Mucosa of descending colon (tissue), 3 donors: Measurements from ENCODE around the gene EPB41L4B. TPM values are rescaled to one million over a fixed set of nuclear protein-coding genes. Genes with fewer than 3 reads are reported as not detected.

Experiments used
- ATAC-seq: fragments of 200-7000 bp; cut with Tn5 transposase; one replicate; pipeline ENCODE4 v1.9.1; 2020; ENCODE audit warnings: mild to moderate bottlenecking, moderate library complexity
- DNase-seq, 3 donors: peaks; one replicate each; pipeline ENCODE4 v3.0.0-alpha.2; 2020
- H3K36me3 ChIP-seq: fragments of 200-600 bp; one replicate; pipeline ENCODE4 v1.8.0; 2021; ENCODE audit warnings: low read depth, mild to moderate bottlenecking
- H3K4me1 ChIP-seq: fragments of 200-600 bp; one replicate; pipeline ENCODE4 v1.8.0; 2021; ENCODE audit warnings: low read depth, mild to moderate bottlenecking
- H3K4me3 ChIP-seq: fragments of 200-600 bp; one replicate; pipeline ENCODE4 v1.8.0; 2021; ENCODE audit warnings: mild to moderate bottlenecking
- H3K9me3 ChIP-seq: fragments of 200-600 bp; one replicate; pipeline ENCODE4 v1.8.0; 2021; ENCODE audit warnings: mild to moderate bottlenecking
- intact Hi-C, 2 donors: fragments of 100-400 bp; cut with DNase I in 1 of 2; cut with micrococcal nuclease in 1 of 2; formaldehyde crosslinking; loops; one replicate each; pipeline versions ENCODE4 v1.11.0 to v1.11.1; 2022; cut with DNase I, micrococcal nuclease
- total RNA-seq, 3 donors: library from RNA; stranded (reverse); fragmentation: NEBNext Ultra II Directional in 2 of 3; extraction: Animal tissue kit (Norgen Biotek cat#: 25700) in 2 of 3; gene quantifications; one replicate each; pipeline versions ENCODE4 v1.2.1 to v1.2.4, GENCODE V29; 2021 to 2023
- TF ChIP-seq, protein P1 (sequence below): fragments of 200-600 bp; IDR thresholded peaks from one replicate; pipeline ENCODE4 v1.8.0; 2022; ENCODE audit warnings: antibody characterized with exemption, mild to moderate bottlenecking
- donor health status: DM: no; HTN: no; CAD: no; lungs with moderate emphysema.
- donor health status: DM: no; HTN: no; CAD: no.
- donor health status: DM: no; HTN: yes; CAD: no.

The EPB41L4B gene
- total RNA-seq, 3 donors from 2014 or later = 56.3 to 163 (median 122) TPM

DNA sequence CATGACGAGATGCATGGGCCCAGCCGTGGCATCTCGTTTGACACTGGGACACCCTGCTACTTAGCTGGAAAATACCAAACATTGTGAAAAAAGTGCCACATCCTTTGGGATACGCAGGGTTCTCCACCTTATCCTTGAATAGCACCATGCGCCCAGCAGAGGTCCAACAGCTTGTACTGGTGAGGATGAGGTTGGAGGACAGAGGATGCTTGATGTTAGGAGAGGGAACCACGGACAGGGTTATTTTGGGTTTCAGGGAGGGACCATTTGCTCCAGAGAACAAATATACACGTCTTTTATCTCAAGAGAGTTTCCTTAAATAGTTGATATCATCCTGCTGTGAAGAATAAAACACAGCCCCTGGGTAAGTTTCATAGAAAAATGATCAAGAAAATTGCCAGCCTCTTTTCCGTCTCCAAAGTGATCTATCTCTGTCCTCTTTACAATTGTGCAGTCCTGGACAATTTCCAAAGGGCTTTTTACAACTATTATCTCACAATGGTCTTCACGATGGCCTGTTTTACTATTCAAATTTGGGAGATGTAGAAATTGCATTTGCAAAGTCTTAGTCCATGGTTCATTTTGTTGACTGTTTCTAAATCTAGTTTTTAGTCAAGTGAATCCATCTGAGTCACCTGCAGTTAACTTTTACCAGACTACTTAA, 133.9 kb downstream of the EPB41L4B start:
- DNase-seq (no peak), ATAC-seq (no peak)
- TF ChIP-seq, protein P1, sequence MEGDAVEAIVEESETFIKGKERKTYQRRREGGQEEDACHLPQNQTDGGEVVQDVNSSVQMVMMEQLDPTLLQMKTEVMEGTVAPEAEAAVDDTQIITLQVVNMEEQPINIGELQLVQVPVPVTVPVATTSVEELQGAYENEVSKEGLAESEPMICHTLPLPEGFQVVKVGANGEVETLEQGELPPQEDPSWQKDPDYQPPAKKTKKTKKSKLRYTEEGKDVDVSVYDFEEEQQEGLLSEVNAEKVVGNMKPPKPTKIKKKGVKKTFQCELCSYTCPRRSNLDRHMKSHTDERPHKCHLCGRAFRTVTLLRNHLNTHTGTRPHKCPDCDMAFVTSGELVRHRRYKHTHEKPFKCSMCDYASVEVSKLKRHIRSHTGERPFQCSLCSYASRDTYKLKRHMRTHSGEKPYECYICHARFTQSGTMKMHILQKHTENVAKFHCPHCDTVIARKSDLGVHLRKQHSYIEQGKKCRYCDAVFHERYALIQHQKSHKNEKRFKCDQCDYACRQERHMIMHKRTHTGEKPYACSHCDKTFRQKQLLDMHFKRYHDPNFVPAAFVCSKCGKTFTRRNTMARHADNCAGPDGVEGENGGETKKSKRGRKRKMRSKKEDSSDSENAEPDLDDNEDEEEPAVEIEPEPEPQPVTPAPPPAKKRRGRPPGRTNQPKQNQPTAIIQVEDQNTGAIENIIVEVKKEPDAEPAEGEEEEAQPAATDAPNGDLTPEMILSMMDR = no peak
- Histone ChIP-seq H3K4me3 (no peak overlapping the region), H3K36me3 (no peaks in the 10 kb centered on the region), H3K9me3 (no peaks in the 10 kb centered on the region), H3K4me1 (no peaks in the 10 kb centered on the region)
- intact Hi-C loops = loop anchor here in 1 of 2 donors (10.0 kb wide), 1 partner anchor 148 kb away; no protein-coding TSS in a partner anchor

DNA sequence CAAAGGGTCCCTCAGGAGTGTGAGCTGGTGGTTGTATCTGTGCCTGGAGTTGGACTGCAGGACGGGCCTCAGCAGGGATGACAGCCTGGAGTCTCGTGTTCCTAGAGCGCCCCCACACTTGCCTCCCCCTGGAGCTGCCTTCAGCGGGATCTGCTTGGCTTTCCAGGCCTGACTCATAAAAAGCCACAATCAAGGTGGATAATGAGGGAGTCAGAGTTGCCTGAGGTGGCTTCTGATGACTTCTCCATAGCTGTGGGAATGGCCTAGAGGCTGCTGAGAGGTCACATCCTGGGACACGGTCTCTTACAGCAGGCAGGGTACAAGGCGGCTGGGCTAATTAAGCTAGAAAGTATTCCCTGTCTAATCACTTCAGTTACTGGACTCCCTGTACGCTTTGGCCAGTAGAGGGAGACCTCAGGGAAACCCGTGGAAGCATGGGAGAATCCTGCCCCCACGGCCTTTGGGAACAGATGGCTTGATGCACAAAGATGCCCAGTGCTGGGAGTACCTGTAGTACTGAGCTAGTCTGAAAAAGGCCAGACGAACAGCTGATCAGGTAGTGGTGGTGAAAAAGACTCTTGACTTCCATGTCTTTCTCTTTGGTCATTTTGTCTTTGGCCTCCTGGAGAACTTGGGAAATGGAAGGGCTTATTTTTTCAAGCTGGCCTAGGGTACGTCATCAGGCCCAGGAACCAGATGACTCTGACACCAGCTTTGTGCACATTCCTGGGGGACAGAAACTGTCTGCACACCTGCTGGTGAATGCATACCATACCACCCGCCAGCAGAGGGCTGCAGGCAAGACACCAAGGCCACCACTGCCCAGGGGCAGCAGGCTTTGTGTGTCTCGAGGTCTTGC, 137.7 kb downstream of the EPB41L4B start:
- intact Hi-C loops = loop anchor here in 1 of 2 donors (10.0 kb wide), 1 partner anchor 152 kb away; no protein-coding TSS in a partner anchor
- Histone ChIP-seq H3K9me3 (no peaks in the 10 kb centered on the region), H3K36me3 (no peaks in the 10 kb centered on the region), H3K4me3 (no peak overlapping the region), H3K4me1 (no peaks in the 10 kb centered on the region)
- TF ChIP-seq, protein P1 = peak; percentile 10
- ATAC-seq (peak; percentile 86), DNase-seq (peak in 2 of 3 donors; percentile 55 to 63)

DNA sequence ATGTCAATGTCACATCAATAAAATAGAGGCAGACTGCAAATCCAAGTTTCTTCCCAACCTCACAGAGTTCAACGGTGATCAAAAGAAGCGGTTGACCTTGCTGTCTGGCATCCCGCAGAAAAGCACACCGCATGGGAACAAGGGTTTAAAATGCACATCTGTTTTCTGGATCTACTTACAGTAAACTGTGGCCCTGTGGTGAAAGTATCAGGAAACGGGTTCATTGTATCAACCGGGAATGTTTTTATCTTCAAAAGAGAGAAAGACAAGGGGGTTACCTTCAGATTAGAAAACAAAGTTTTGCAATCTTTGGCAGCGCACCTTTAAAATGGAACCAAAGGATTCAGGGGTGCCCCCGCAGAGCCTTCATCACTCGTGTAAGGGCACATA, 138.3 kb downstream of the EPB41L4B start:
- TF ChIP-seq, protein P1 = no peak
- Histone ChIP-seq H3K4me1 (no peaks in the 10 kb centered on the region), H3K9me3 (no peaks in the 10 kb centered on the region), H3K36me3 (no peaks in the 10 kb centered on the region), H3K4me3 (no peak overlapping the region)
- ATAC-seq = no peak
- intact Hi-C loops = loop anchor here in 1 of 2 donors (10.0 kb wide), 1 partner anchor 152 kb away; no protein-coding TSS in a partner anchor
- no peak for DNase-seq

DNA sequence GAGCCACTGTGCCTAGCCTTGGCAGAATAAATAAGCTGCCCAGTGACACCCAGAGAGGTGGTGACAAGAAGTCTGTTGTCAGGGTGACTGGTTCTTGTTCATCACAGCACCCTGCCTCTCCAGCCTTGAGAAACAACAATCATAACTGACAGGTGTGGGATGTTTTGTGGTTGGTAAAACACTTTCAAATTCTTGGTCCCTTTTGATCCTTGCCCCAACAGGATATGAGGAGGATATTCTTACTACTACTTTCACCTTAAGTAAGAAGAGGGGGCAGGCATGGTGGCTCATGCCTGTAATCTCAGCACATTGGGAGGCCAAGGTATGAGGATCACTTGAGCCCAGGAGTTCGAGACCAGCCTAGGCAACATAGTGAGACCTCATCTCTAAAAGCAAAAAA, 139.6 kb downstream of the EPB41L4B start:
- no peak for DNase-seq
- ATAC-seq = no peak
- Histone ChIP-seq H3K4me1 (no peaks in the 10 kb centered on the region), H3K36me3 (no peaks in the 10 kb centered on the region), H3K9me3 (no peaks in the 10 kb centered on the region), H3K4me3 (no peak overlapping the region)
- intact Hi-C loops = loop anchor here in 1 of 2 donors (10.0 kb wide), 1 partner anchor 154 kb away; no protein-coding TSS in a partner anchor
- TF ChIP-seq, protein P1 = no peak

DNA sequence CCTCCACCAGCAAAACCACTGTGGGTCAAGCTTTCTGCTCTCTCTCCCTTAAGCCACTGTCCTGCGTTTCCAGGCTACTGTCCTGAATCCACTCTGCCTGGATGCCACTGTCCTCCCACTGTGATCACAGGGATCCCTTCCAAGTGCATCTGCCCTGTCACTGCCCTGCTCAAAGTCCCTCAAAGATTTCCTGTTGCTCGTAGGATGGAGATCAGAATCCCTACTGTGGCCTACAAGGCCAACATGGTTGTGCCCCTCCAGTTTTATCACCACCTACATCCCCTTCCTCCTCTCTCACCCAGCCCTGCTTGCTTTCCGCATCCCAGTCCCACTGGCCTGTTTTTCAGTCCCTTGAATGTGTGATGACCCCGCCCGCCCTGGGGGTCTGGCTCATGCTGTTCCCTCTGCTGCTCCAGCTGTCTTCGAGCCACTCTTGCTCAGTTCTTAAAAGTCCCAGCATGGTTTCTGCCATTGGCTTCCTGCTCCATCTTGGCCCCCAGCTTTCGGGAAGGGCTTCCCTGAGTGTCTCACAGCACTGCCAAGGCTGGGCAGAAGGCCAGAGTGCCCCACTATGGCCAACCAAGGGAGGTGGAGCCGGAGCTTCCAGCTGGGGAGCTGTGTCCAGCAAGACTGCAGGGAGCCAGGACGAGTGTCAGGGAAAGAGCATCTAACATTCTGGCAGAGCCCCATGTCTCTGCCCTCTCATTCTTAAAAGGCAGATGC, 140.9 kb downstream of the EPB41L4B start:
- intact Hi-C loops = loop anchor here in 1 of 2 donors (10.0 kb wide), 1 partner anchor 155 kb away; no protein-coding TSS in a partner anchor
- ATAC-seq = no peak
- no peak for DNase-seq
- H3K4me1 ChIP-seq = no peaks in the 10 kb centered on the region
- H3K36me3 ChIP-seq = no peaks in the 10 kb centered on the region
- TF ChIP-seq, protein P1 = no peak
- H3K9me3 ChIP-seq = no peaks in the 10 kb centered on the region
- H3K4me3 ChIP-seq = no peak overlapping the region
